Ramos (cell line): Measurements from ENCODE around the gene ELP4.

ENCODE experiments used
- in situ Hi-C: fragments of 300-500 bp; cut with MboI; formaldehyde crosslinking; loops from one replicate; pipeline ENCODE4 v1.14.3; 2022; ENCODE audit warnings: low sequenced_read_pairs; ENCODE audit not compliant: unreplicated experiment

The ELP4 gene

DNA sequence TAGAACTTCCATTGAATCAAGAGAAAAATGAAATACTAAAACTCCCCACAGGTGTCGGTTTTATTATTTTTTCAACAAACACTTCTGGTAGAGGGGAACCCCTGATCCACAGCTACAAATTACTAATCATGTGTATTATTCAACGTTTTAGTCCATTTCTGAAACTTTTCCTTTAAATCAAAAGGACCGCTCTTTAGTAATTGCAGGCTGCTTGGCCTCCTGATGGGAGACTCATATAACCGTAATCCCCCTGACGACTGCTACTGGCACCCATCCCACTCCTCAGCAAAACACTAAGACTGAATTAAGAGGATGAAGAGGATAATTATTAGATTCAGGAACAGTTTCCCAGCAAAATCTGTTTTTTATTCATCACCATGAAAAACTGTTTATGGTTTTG lies 255.2 kb downstream of the ELP4 start:
- in situ Hi-C loops, result no loop called here

DNA sequence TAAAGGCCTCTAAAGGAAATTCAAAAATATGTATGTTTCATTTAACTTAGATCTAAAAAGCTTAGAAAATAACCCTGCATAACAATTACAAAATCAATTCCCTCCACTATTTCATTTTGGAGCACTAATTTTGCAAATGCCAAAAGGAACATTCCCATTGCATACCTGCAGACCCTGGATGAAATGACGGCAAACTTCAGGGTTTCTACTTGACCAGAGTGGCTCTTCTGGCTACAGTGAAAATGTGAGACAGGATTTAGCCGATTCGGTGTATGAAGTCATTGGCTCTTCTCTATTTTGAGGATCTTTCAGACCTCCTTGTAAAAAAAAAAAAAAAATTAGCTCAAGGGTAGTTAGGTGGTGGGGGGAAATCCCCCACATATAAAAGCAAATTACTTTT lies 257.5 kb downstream of the ELP4 start:
- in situ Hi-C loops, result no loop called here

DNA sequence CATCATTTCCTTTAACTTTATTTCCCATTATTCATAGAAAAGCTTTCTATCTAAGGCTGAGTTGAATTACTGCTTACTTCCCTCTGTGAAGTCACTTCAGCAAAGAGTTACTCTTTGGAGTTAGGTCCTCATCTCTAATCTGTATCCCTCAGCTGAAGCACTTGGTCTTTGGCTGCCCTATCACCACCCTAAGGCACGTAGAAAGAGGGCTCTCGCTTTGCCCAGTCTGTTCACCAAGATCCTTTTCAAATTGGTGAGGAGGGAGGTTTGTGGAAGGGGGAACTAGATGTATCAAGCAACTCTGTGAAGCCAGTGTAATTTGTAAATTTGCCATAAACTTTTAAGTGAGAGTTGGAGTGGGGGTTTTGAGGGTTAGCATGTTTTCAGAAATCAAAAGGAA lies 258.1 kb downstream of the ELP4 start:
- in situ Hi-C loops, result no loop called here

DNA sequence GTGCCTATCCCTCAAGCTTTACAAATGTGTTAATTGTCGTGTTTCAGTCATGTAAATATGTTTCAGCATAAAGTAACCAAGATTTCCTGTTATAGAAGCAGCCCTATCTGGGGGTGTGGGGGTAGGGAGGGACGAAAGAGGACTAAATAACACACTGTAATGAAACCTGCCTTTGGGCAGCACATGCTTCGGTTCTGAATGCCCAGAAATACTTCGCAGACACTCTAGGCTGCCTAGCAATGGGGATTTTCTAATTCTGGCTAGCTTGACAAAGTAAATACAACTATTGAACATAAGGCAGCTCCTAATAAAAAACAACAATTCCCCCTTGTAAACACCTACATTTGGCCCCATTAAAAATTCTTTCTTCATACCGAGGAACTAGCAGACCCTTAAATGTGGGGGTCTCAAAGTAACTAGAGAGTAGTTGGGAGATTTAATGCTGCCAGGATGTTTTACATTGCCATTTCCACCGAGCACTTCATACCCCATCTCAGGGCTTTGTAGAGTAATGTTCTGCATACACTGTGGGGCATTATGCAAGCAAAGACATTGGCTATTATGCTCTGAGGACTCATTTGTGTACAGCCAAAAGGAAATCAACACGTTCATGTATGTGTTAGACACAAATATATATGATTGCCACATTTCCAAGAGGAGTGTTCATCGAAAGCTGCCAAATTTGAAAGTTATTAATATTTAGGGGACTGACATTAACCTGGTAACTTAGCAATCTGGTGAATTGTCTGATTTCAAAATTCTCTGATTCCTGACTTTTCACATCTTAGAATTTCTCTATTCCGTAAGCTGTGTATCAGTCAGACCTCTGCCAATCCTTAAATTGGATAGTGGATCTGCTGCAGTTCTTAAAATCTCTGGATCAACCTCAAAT lies 259.4 kb downstream of the ELP4 start:
- in situ Hi-C loops, result no loop called here

DNA sequence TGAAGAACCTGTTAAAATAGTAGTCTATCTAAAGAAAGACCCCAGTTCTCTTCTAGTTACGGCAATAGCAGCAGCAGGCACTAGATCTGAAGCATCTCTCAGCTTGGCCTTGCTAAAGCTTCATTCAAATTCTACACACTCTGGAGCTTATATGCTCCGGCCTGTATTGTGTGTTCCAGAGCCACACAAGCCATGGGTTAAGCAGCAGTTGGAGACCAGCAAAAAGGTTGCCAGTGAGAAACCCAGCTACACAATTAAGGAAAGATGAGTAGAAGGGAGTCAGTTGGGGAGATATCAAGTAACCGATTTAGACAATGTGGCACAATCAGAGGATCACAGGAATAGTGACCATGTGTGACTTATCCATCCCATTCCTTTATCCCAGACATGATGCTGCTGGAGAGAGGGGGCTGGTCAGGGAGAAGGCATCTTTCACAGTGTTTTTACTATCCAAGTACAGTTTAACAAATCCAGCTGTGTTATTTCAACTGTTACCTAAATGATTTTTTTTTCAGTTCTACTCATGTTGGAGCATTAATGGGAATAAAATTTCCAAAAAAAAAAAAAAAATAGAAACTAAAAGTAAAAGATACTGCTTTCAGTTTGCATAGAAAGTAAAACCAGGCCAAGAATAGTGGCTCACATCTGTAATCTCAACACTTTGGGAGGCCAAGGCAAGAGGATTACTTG lies 260.6 kb downstream of the ELP4 start:
- in situ Hi-C loops, result no loop called here

- in situ Hi-C loops, result no loop called here
These were observed 262.8 kb downstream of the ELP4 start for GRCh38 chr11:31772412-31772811.

- in situ Hi-C loops, result no loop called here
These were observed 269.8 kb downstream of the ELP4 start for GRCh38 chr11:31779374-31779791.

GRCh38 chr11:31780078-31780477 lies 270.5 kb downstream of the ELP4 start:
- in situ Hi-C loops, result no loop called here

DNA sequence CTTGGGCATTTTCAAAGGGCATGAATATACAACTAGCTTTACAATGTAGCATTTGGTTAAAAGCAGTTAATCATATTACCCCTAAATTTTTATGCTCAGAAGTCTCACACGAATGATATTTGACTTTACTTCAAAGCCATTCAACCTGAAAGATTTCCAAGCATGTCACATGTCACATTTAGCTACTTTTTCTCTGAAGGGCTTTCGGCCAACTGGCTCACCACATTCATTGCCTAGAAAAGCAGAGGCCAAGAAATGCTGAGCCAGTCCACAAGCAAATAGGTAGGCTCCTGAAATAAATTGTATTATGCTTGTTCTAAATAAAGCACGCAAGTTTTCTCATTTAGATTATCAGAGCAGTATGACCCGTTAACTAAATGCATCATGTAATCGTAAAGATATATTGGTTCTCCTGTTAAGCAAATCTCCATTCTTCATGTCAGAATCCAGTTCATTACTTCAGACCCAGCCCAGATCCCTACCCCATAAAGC lies 271.0 kb downstream of the ELP4 start:
- in situ Hi-C loops, result no loop called here

GRCh38 chr11:31782257-31782656 lies 272.7 kb downstream of the ELP4 start:
- in situ Hi-C loops, result no loop called here

- in situ Hi-C loops, result no loop called here
These were observed 273.7 kb downstream of the ELP4 start for GRCh38 chr11:31783252-31783651.

DNA sequence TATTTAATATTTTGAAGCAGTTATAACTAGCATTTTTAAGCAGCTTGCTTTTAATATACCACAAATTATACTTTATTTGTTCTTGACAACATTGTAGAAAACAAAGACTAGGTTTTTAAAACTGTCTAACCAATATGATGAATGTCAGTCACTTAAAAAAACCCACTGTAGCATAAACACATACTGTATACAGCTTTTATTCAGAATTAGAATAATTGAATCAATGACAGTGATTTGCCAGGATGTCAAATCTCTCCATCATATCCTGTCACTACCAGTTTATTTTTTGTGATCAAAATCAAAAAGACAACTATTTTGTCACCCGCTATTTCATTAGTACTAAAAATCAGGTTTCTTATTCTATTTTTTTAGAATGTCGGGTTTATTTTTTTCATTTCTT lies 275.0 kb downstream of the ELP4 start:
- in situ Hi-C loops, result no loop called here

DNA sequence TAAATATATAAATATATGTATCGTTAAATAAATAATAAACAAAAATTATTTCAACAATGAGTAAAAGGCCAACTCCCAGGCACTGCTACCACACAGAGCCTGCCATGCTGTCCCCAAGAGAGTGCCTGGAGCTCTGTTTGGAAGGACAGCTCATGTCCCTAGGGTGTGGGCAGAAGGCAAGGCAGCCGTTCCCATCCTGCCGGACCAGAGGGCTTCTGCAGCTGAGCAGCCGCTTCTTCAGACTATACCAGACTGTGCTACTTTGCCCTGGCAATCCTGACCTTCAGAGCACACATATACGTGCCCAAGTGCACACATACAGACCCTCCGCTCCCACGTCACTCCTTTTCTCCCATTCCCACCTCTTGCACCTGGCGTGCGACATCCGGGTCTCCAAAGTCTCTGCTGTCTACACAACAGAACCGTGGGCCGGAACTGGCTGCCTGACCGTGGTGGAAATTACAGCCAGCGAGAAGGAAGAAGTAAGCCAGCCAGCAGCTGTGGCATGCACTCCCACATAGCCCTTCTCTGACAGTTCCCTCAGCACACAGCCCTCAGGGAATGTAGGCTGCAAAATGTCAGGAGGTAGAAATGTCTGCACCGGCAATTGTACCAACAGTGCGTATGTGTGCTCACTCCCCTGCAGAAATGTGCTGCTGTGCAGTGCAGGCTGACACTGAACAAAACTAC lies 277.6 kb downstream of the ELP4 start:
- in situ Hi-C loops, result no loop called here

DNA sequence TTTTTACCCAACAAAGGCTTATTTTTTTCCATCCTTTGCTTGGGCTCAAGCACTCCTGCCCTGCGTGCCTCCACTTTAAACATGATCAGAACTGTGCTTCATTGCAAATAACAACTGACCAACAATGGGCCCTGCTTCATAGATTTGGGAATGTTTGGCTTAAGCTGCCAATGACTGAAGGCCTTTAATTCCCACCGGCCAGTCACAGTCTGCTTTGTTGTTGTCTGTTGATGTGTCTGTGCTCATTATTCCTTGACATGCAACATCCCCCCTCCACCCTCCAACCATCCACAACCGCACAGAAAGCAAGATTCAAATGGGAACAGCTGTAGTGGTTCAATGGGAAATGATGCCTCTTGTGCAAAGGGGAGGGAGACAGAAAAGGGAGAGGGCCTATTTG lies 278.5 kb downstream of the ELP4 start:
- in situ Hi-C loops, result no loop called here

- in situ Hi-C loops, result no loop called here
These were observed 281.1 kb downstream of the ELP4 start for GRCh38 chr11:31790649-31791048.

DNA sequence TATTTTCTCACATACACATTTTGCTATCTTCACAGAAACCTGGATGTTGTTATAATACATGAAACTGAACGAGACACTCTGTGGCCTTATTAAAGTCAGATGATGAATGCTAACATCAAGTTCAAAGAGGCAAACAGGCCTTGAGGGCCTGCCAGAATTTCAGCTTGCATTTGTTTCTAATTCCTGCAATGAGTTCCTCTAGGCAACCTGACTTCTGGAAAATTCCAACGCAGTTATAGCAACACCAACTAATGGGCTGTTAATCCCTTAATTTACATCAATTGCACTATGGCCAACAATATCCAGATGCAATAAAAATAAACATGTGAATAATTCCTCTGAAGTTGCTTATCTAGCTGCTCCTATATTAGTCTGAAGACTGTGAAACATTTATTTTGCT lies 282.5 kb downstream of the ELP4 start:
- in situ Hi-C loops, result no loop called here

GRCh38 chr11:31792456-31792855 lies 282.9 kb downstream of the ELP4 start:
- in situ Hi-C loops, result no loop called here

GRCh38 chr11:31793264-31793663 lies 283.7 kb downstream of the ELP4 start:
- in situ Hi-C loops, result no loop called here

DNA sequence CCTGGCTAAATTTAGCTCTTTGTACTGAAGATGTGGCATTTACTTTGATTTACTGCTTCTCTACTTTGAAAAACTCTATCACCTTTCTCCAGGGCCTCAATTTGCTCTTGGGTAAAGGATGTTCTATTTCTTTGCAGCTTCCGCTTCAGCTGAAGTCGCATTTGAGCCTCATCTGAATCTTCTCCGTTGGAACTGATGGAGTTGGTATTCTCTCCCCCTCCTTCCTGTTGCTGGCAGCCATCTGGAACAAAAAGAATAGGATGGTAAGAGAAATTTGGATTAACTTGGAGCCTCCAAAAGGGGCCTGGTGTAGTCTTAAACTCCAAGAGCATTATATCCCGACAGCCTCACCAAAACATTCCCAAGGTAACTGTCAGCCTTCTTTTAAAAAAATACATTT lies 285.0 kb downstream of the ELP4 start:
- in situ Hi-C loops, result no loop called here

DNA sequence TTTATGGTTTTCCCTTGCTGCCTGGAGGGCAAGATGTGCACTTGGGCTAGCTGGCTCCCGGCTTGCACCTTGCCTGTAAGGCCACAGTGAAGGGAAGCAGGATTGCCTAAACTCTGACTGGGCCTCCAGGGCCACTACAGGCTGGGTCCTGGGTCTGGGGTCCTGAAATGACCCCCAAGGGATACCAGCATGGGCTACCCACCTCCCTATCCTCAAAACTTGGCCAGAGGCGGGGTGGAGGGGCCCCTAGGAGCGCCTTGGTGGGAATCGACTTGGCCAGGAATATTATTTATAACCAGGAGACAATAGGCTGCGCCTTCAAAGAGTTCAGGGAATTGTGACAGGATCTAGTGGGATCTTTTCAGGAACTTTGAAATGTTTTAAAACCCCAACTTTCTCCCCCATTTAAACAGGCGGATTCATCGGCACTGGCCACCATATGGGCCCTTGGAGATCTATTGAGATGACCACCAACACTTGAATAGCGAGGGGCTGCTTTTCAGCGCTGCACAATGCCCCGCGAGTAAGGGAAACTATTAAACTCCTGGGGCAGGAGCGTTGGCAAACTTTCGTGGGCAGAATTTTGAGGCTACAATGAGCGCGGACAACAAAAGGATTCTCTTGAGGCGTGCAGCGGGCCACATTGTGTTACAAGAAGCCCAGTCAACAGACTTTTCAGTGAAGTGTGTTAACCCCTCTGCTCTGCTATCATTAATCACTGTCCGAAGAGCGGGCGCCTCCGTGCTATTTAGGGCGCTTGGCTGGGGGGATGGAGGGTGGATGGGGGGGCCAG lies 286.3 kb downstream of the ELP4 start:
- in situ Hi-C loops, result no loop called here
